GM21423 (cell line): ENCODE measurements around the gene STK32C.
"Not testable (repeated sequence)": the region's sequence is repeated elsewhere in the genome, so short reads cannot be mapped to it uniquely, and the experiment has no call there.

Experiments used
- ATAC-seq: cut with Tn5 transposase; IDR thresholded peaks from one replicate; pipeline ENCODE4 v1.9.1; 2021; ENCODE audit warnings: mild to moderate bottlenecking, moderate library complexity; ENCODE audit not compliant: unreplicated experiment

STK32C gene

GRCh38 chr10:132270256-132270655, 37.5 kb downstream of the STK32C start:
- no peak for ATAC-seq

DNA sequence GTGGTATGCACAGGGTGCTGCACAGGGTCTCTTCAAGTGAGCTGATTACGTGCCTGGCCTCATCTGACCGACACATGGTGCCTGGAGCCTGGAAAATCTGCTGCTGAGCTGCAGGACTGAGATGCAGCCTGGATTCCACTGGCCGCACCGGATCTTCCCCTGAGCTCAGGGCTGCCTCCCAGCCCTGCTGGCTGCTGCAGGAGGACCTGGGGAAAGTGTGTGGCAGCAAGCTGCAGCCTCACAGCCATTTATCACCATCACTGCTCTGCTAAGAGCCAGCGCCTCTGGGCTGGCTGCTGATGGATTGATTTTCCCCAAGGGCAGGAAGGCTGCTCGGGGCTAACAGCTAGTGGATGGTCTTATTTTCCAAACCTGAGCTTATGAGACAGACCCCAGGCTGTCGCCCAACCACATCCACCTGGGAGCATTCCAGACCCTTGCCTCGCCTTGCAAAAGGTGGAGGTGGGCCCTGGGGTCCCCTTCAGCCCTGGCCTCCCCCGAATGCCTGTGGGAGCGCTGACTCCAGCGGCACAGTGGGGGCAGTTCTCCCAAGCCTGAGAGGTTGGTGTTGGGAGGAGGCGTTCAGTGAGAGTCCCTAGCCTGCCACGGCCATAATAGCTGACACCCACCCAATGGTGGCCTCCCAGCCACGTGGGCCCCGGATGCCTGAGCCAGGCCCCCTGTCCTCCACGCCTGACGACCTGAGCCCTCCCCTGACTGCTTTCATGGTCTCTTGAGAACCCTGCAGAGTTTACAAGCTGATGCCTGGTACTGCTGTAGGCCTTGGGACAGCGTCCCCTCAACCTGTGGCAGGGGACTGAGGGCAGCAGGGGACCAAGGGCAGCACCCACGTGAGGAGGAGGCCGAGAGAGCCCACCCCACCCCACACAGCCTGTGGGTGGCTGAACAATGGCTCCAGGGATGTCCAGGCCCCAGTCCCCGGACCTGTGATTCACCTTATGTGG, 38.2 kb downstream of the STK32C start:
- no peak for ATAC-seq

- not testable (repeated sequence) for ATAC-seq
Measured at GRCh38 chr10:132267916-132268315, 39.8 kb downstream of the STK32C start.

DNA sequence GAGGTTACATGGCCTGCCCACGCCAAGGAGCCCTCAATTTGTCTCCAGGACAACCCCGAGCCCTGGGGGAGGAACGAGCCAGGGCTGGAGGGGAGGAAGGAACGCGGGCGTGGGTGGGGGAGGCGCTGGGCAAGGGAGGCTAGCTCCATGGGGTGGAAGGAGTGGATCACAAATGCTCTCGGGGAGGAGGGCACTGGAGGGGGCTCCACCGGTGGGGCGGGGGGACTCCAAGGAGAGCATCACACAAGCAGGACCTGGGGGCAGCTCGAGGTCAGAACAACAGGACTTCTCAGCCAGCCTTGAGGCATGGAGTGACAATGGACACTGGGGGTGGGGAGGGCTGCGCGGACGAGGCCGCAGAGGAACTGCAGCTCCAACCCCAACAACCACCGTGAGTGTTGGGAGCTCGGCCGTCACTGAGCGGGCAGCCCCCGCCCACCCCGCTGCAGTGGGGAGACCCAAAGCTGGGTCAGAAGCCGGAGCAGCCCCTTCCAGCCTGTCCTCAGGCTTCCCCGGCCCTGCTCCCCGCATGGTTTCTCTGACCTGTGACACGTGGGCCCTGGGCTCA, 41.1 kb downstream of the STK32C start:
- no peak for ATAC-seq

DNA sequence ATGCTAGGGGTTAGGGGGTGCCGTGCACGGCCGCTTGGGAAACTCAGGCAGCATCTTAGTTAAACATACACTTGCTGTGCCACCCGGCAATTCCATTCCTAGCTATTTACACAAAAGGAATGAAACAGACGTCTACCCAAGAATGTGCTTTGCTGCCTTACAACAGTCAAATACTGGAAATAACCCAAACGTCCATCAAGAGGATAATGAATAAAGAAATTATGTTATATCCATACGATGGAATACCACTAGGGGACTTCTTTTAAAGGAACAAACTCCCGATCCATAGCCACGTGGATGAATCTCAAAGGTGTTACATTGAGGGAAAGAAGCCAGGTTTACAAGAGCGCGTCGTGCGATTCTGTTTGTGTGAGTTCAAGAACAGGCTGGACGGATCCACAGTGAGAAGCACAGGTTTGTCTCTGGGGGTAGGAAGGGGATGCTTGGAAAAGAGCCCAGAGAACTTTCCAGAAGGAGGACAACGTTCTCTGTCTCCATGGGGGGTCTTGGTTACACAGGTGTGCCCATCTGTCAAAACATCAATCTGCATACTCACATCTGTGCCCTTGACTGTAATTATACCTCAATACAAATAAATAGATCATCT, 41.8 kb downstream of the STK32C start:
- ATAC-seq = no peak

DNA sequence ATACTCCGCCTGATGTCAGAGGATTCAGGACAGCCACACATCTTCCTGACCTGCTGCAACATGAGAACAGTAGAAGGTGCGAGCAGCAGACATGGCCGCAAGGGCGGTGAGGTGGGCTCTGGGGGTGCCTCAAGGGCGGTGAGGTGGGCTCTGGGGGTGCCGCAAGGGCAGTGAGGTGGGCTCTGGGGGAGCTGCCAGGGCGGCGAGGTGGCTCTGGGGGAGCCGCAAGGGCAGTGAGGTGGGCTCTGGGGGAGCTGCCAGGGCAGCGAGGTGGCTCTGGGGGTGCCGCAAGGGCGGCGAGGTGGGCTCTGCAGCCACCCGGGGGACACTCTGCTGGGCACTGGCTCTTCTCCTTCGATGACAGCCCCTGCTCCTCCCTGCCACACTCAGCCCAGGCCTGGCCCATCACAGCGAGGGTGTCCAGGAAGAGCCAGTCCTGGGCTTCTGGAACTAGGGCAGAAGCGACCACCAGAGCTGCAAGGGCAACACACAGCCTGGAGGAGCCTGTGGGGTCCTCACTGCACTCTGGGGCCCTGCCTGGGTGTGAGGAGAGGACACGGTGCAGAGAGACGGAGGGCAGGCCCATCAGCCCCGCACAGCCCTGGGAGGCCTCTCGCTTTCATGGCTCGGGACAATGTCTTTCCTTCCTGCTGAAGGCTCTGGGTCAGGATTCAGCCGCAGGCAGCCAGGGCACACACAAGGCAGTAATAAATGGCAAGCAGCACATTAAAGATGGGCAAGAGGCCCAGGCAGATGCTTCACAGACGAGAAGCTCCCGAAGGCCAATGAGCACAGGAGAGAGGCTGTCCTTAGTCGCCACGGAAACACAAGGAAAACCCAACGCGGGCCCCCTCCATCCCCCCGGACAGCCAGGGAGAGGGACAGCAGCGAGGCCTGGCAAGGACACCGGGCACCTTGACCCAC, 42.5 kb downstream of the STK32C start:
- ATAC-seq = no peak

GRCh38 chr10:132264306-132264950, 43.3 kb downstream of the STK32C start:
- ATAC-seq = no peak

- ATAC-seq = no peak
Measured at GRCh38 chr10:132263866-132264265, 43.9 kb downstream of the STK32C start.

DNA sequence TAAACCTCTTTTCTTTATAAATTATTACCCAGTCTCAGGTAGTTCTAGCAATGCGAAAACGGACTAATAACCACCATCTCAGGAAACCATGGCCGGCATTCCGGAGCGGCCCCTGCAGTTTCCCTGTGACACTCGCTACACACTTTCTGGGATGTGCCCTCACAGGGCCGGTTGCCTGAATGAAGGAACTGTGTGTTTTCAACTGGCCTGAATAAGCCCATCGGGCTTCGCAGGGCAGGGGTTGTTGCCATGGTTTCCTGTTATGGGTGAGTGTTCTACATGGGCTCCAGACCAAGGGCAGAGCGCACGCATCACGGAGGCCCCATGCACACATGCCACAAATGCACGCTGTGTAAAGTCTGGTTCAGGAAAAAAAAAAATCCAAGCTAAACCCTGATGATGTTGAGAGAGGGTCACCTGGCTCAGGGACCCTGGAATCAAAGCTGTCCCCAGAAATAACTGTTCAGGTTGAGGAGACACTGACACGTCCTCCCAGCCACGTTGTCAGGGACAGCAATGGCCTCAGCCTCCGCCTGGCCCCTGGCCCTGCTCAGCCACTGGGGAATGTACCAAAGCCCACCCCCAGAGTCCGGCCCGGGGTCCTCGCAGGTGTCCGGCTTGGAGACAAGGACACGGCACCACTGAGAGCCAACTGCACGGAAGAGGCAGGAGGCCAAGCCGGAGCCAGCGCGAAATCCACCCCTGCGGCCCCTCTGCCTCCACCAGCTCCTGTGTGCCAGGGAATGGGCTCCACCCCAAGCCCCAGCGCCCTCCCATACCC, 47.9 kb downstream of the STK32C start:
- no peak for ATAC-seq

GRCh38 chr10:132258423-132258822, 49.3 kb downstream of the STK32C start:
- no peak for ATAC-seq

- ATAC-seq = no peak
Measured at GRCh38 chr10:132257907-132258306, 49.8 kb downstream of the STK32C start.

GRCh38 chr10:132257271-132257670, 50.5 kb downstream of the STK32C start:
- ATAC-seq = no peak

DNA sequence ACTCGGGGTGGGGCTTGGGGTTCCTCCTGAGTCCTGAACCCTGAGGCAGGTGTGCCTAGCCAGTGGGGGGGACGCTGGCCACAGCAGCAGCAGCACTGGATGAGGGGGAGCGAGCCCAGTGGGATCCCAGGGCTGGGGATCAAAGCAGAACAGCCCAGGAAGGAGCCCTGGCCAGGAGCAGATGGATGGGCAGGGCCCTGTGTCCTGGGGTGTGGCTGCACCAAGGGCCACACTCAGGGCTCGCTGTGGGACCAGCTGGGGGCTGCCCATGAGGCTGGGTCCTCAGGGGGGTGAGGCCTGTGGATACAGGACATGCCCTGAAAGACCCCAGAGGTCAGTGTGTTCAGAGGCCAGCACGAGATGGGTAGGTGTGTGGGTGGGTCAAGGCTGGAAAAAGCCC, 50.9 kb downstream of the STK32C start:
- ATAC-seq = no peak

- ATAC-seq = no peak
Measured at GRCh38 chr10:132255489-132256344, 52.0 kb downstream of the STK32C start.

DNA sequence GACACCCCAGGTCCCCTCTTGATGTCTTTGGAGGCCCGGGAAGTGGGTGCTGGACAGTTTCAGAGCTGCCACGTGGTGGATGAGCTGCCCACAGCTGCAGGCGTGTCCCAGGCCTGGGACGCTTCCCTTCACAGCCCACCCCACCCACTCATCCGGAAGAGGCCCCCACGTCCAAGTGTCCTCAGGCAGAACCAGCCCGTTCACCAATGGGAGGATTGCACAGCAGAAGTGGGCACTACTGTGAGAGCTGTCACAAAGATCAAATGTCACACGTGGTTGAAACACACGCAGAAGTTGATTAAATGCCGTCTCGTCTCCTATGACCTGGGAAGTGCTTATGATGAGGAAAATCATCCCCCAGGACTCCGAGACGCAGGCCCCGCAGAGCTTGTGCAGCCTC, 52.9 kb downstream of the STK32C start:
- ATAC-seq = no peak

- no peak for ATAC-seq
Measured at GRCh38 chr10:132253092-132253687, 54.6 kb downstream of the STK32C start.

- no peak for ATAC-seq
Measured at GRCh38 chr10:132252412-132252811, 55.3 kb downstream of the STK32C start.

DNA sequence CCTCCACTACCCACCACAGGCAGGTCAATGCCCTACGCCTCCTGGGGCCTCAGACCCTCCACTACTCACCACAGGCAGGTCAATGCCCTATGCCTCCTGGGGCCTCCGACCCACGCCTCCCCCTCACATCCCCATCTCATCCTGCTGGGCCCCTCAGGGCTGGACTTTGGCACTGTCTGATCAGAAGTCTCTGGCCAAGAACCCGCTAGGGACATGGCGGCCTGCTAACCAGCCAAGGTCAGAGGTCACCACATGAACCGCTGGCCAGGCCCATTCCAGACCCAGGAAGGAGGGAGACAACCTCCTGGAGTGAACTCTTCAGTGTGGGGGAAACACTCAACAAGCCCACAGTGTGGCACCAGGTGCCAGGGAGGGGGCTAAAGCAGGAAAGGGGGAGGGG, 55.8 kb downstream of the STK32C start:
- no peak for ATAC-seq
